ENCODE data around the gene SDF4.

The SDF4 gene

DNA sequence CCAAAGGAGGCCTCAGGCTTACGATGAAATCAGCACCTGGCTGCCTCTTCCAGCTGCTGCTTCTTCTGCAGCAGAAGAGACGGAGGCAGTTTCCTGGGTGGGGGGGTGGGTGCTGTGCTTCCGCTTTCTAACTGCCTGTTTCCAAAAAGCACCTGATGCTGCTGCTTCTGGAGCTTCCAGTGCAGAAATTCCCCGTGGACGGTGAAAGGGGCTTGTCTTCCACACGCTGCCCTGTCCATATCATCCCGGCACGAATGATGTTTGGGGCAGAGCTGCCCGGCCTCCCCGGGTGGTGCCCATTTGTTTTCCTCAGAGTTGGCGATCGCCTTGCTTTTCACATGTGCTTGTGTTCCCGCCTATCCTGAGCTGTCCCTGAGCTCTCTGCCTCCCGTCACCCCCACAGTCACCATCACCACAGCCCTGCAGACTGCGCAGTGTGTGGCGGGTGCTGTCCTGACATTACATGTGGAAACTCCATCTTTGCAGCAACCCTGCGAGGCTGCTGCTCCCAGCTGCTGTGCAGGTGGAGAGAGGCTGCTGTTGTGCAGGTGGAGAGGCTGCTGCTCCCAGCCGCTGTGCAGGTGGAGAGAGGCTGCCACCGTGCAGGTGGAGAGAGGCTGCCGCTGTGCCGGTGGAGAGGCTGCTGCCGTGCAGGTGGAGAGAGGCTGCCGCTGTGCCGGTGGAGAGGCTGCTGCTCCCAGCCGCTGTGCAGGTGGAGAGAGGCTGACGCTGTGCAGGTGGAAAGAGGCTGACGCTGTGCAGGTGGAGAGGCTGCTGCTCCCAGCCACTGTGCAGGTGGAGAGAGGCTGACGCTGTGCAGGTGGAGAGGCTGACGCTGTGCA lies 56.4 kb downstream of the SDF4 start:
- DNase-seq, result no peak

DNA sequence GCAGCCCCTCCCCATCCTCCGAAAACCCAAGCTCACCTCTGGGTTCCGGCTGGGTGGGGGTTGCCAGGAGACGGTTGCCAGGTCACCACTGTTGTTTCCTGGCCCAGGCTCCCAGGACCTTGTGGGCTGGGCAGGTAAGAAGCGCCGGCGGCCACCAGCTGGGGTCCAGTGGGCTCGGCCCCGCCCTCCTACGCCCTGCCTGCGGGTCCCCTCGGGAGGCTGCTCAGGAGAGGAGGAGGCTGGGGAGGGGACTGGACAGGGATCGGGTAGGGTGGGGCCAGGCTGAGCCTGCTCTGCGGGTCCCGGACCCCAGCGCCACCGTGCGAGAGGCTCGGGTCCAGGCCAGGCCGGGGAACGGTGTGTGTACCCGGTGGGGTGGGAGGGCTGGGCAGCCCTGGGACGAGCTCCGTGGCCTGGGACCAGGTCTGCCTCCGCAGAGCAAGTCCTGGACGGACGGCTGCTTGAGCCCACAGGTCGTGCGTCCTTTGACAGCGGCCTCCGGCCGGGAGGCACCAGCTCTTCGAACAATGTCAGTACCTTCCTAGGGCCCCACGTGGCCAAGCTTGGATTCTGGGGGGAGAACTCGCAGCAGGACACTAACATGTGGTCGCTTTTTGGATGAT lies 57.9 kb downstream of the SDF4 start, which contains the start of gene TTLL10:
TSS of gene TTLL10 (plus strand) at position 88 of the 623 bp plus-strand sequence. CDS start 5,336 bp downstream, outside the sequence.
- peak; percentile 37 for DNase-seq

GRCh38 chr1:1173061-1173792 lies 58.6 kb downstream of the SDF4 start:
- DNase-seq, result no peak

DNA sequence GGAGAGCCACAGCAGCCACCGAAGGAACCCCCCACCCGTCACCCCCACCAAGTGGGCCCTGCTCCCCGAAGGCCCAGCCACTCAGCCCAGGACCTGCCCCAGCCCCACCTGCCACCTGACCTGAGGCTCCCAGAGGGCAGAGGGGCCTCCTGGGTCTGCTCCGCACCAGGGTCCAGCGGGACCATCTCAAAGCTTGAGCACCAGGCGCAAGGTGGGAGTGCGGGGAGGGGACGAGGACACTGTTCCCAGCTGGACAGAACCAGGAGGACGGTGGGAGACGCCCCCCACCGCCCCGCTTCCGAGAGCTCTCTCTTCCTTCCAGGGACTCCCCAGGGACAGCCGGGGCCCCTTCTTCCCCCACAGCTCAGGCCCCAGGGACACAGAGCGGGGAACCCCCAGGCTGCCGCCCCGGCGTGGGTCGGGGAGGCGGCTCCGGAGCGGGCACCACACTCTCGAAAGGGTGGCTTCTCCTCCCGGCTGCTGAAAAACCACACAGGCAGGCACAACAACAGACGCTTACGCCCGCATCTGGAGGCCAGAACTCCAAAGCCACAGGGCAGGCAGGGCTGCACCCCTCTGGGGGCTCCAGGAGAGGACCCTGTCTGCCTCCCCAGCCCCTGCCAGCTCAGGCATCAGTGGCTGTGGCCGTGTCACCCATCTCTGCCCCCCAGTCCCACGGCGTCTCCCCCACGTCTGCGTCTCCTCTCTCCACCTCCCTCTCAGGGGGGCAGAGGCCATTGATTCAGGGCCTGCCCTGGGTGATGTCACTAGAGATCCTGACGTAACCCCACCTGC lies 60.1 kb downstream of the SDF4 start:
- peak; percentile 23 for DNase-seq

GRCh38 chr1:1171161-1171545 lies 60.6 kb downstream of the SDF4 start:
- no peak for DNase-seq

DNA sequence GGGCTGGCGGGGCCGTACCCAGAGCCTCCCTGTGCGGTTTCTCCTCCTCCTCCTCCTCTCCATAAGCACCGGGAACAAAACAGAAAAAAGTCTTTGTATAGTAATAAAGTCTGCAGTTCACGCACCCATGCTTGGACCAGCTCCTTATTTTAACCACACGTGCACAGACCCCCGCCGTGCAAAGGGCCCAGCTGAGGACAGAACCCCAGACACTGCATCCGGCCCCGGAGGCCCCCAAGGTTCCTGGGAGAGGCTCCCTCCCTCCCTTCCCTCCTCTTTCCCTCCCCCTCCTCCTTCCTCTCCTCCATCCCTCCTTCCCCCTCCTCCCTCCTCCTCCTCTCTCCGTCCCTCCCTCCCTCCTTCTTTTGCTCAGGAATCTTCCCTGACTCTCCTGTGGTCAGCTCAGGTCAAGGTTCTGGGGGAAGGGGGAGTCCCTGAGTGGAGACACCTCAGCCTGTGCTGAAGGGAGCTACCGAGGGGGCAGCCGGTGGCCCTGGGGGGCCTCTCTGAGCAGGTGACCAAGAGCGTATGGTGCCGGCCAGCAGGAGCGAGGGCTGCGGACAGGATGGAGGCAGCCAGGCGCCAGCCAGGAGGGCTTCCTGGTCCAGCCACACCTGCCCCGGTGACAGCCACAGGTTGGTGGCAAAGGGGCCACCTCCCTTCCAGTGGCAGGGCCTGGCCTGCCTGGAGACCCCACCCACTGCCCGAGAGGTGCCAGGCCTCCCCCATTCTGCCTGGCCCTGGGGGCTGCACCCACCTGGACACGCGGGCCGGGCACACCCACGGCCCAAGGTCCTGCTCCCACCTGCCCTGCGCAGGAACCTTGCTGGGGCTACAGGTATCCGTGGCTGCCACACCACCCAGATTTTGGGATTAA lies 61.3 kb downstream of the SDF4 start:
- DNase-seq, result no peak

GRCh38 chr1:1169429-1170214 lies 62.2 kb downstream of the SDF4 start:
- no peak for DNase-seq

GRCh38 chr1:1168451-1169411 lies 63.1 kb downstream of the SDF4 start:
- DNase-seq, result no peak

GRCh38 chr1:1167841-1168450 lies 63.9 kb downstream of the SDF4 start:
- DNase-seq, result no peak

- no peak for DNase-seq
These were observed 64.4 kb downstream of the SDF4 start for GRCh38 chr1:1167398-1167821.

Data from stimulated activated CD4-positive, alpha-beta T cell treated with anti-CD3 and anti-CD28 coated beads, Interleukin-4, amount 100 ng/mL, for 1 hour (primary cell).